Activated T-helper 2 cell treated with anti-CD3 and anti-CD28 coated beads, Interferon-gamma antibody, Interleukin-2, Interleukin-4, amounts not matched to agents 10 μg/mL and 5 μg/mL and 100 μg/mL, durations not matched to agents 14 hours and 24 hours and 36 hours (primary cell): ENCODE measurements around the gene GAPDHS. TPM values are rescaled to one million over a fixed set of nuclear protein-coding genes. Genes with fewer than 3 reads are reported as not detected.

ENCODE experiments used
- DNase-seq: peaks from one replicate; pipeline ENCODE4 v3.0.0; 2021; ENCODE audit warnings: low spot score
- H3K27ac Mint-ChIP-seq: one replicate; pipeline ENCODE4 v1.8.0; 2021; ENCODE audit warnings: mixed read lengths
- H3K27me3 Mint-ChIP-seq: one replicate; pipeline ENCODE4 v1.8.0; 2021; ENCODE audit warnings: low read depth, mixed read lengths
- H3K36me3 Mint-ChIP-seq: one replicate; pipeline ENCODE4 v1.8.0; 2021; ENCODE audit warnings: low read depth, mixed read lengths
- H3K4me1 Mint-ChIP-seq: one replicate; pipeline ENCODE4 v1.8.0; 2021; ENCODE audit warnings: low read depth, mixed read lengths
- H3K4me3 Mint-ChIP-seq: one replicate; pipeline ENCODE4 v1.8.0; 2021; ENCODE audit warnings: low read depth, mild to moderate bottlenecking, moderate library complexity, mixed read lengths
- H3K9me3 Mint-ChIP-seq: one replicate; pipeline ENCODE4 v1.8.0; 2021; ENCODE audit warnings: mixed read lengths
- intact Hi-C: fragments of 100-400 bp; cut with micrococcal nuclease; formaldehyde crosslinking; loops from one replicate; pipeline ENCODE4 v1.15.1; 2023
- total RNA-seq: library from RNA; stranded (reverse); gene quantifications from 2 replicates; pipeline ENCODE4 v1.2.3, GENCODE V29; 2022

GAPDHS gene
- total RNA-seq, 1 donor from 2014 or later, result not detected

- intact Hi-C loops, result no loop called here
- Mint-ChIP-seq H3K36me3 (no peaks in the 10 kb centered on the region), H3K9me3 (no peaks in the 10 kb centered on the region), H3K4me3 (peak overlapping the region; percentile 22), H3K27ac (no peak overlapping the region), H3K4me1 (peaks cover 5% of the 10 kb centered on the region), H3K27me3 (peaks cover 27% of the 10 kb centered on the region)
- peak; percentile 35 for DNase-seq
These were observed 651 bp downstream of the GAPDHS start for GRCh38 chr19:35533822-35534392.

GRCh38 chr19:35534803-35535480 is 1.7 kb downstream of the GAPDHS start:
- Mint-ChIP-seq H3K27ac (no peak overlapping the region), H3K36me3 (no peaks in the 10 kb centered on the region), H3K4me1 (peaks cover 5% of the 10 kb centered on the region), H3K27me3 (peaks cover 22% of the 10 kb centered on the region), H3K4me3 (no peak overlapping the region), H3K9me3 (no peaks in the 10 kb centered on the region)
- no peak for DNase-seq
- intact Hi-C loops, result no loop called here

GRCh38 chr19:35539314-35539713 is 6.1 kb downstream of the GAPDHS start:
- peaks cover 8% of the 10 kb centered on the region for H3K36me3 Mint-ChIP-seq
- no peak for DNase-seq
- H3K27me3 Mint-ChIP-seq, result peaks cover 3% of the 10 kb centered on the region
- no peak overlapping the region for H3K27ac Mint-ChIP-seq
- H3K4me1 Mint-ChIP-seq, result peaks cover 2% of the 10 kb centered on the region
- no peak overlapping the region for H3K4me3 Mint-ChIP-seq
- intact Hi-C loops, result no loop called here
- no peaks in the 10 kb centered on the region for H3K9me3 Mint-ChIP-seq

GRCh38 chr19:35539850-35540249 is 6.6 kb downstream of the GAPDHS start:
- no peak for DNase-seq
- peaks cover 11% of the 10 kb centered on the region for H3K36me3 Mint-ChIP-seq
- no peak overlapping the region for H3K27ac Mint-ChIP-seq
- no peak overlapping the region for H3K4me3 Mint-ChIP-seq
- H3K4me1 Mint-ChIP-seq, result peaks cover 8% of the 10 kb centered on the region
- H3K9me3 Mint-ChIP-seq, result no peaks in the 10 kb centered on the region
- intact Hi-C loops, result no loop called here
- H3K27me3 Mint-ChIP-seq, result peaks cover 2% of the 10 kb centered on the region

- H3K4me1 Mint-ChIP-seq, result peaks cover 9% of the 10 kb centered on the region
- intact Hi-C loops, result no loop called here
- no peaks in the 10 kb centered on the region for H3K9me3 Mint-ChIP-seq
- DNase-seq, result no peak
- no peak overlapping the region for H3K27ac Mint-ChIP-seq
- H3K27me3 Mint-ChIP-seq, result no peaks in the 10 kb centered on the region
- no peak overlapping the region for H3K4me3 Mint-ChIP-seq
- peaks cover 11% of the 10 kb centered on the region for H3K36me3 Mint-ChIP-seq
These were observed 7.2 kb downstream of the GAPDHS start for GRCh38 chr19:35540356-35540927.

GRCh38 chr19:35542209-35542608 is 9.0 kb downstream of the GAPDHS start:
- H3K27me3 Mint-ChIP-seq, result no peaks in the 10 kb centered on the region
- H3K36me3 Mint-ChIP-seq, result peaks cover 20% of the 10 kb centered on the region
- H3K9me3 Mint-ChIP-seq, result no peaks in the 10 kb centered on the region
- no peak overlapping the region for H3K27ac Mint-ChIP-seq
- no peak overlapping the region for H3K4me3 Mint-ChIP-seq
- H3K4me1 Mint-ChIP-seq, result peaks cover 15% of the 10 kb centered on the region
- no peak for DNase-seq
- intact Hi-C loops, result no loop called here

- H3K36me3 Mint-ChIP-seq, result peaks cover 27% of the 10 kb centered on the region
- H3K27me3 Mint-ChIP-seq, result no peaks in the 10 kb centered on the region
- no peaks in the 10 kb centered on the region for H3K9me3 Mint-ChIP-seq
- no peak overlapping the region for H3K4me3 Mint-ChIP-seq
- intact Hi-C loops, result no loop called here
- DNase-seq, result no peak
- H3K27ac Mint-ChIP-seq, result no peak overlapping the region
- peaks cover 15% of the 10 kb centered on the region for H3K4me1 Mint-ChIP-seq
These were observed 10.2 kb downstream of the GAPDHS start for GRCh38 chr19:35543280-35544109.

- Mint-ChIP-seq H3K4me1 (peaks cover 17% of the 10 kb centered on the region), H3K27me3 (no peaks in the 10 kb centered on the region), H3K4me3 (peak overlapping the region; percentile 94), H3K27ac (peak overlapping the region; percentile 87), H3K9me3 (no peaks in the 10 kb centered on the region), H3K36me3 (peaks cover 30% of the 10 kb centered on the region)
- no peak for DNase-seq
- intact Hi-C loops, result no loop called here
These were observed 11.0 kb downstream of the GAPDHS start for GRCh38 chr19:35544110-35544802.

GRCh38 chr19:35545001-35545854 is 12.0 kb downstream of the GAPDHS start, which contains the start of gene TMEM147:
Gene TMEM147, plus strand, starts transcription at chr19:35545626. Its CDS starts 114 bp downstream, at chr19:35545740.
- H3K27me3 Mint-ChIP-seq, result no peaks in the 10 kb centered on the region
- peak within 1 kb of the TSS; percentile 94 for H3K4me3 Mint-ChIP-seq
- H3K4me1 Mint-ChIP-seq, result peaks cover 18% of the 10 kb centered on the region
- H3K9me3 Mint-ChIP-seq, result no peaks in the 10 kb centered on the region
- peak within 1 kb of the TSS; percentile 95 for H3K27ac Mint-ChIP-seq
- H3K36me3 Mint-ChIP-seq, result peaks cover 31% of the 10 kb centered on the region
- intact Hi-C loops, result loop anchor here (1.0 to 5.0 kb wide), 3 partner anchors 33 to 167 kb away; partner anchors contain the start of genes DMKN and HAUS5
- peak; percentile 78 for DNase-seq

- H3K4me3 Mint-ChIP-seq, result peak overlapping the region; percentile 94
- DNase-seq, result peak; percentile 52
- intact Hi-C loops, result loop anchor here (1.0 to 5.0 kb wide), 4 partner anchors 34 to 166 kb away; partner anchors contain the start of genes DMKN and HAUS5
- peaks cover 18% of the 10 kb centered on the region for H3K4me1 Mint-ChIP-seq
- H3K9me3 Mint-ChIP-seq, result no peaks in the 10 kb centered on the region
- H3K27me3 Mint-ChIP-seq, result no peaks in the 10 kb centered on the region
- peak overlapping the region; percentile 95 for H3K27ac Mint-ChIP-seq
- H3K36me3 Mint-ChIP-seq, result peaks cover 27% of the 10 kb centered on the region
These were observed 12.7 kb downstream of the GAPDHS start for GRCh38 chr19:35545855-35546381.

- Mint-ChIP-seq H3K9me3 (no peaks in the 10 kb centered on the region), H3K4me3 (peak overlapping the region; percentile 94), H3K4me1 (peaks cover 18% of the 10 kb centered on the region), H3K27ac (peak overlapping the region; percentile 95), H3K36me3 (peaks cover 27% of the 10 kb centered on the region), H3K27me3 (no peaks in the 10 kb centered on the region)
- DNase-seq, result no peak
- intact Hi-C loops, result loop anchor here (1.0 to 5.0 kb wide), 3 partner anchors 34 to 166 kb away; partner anchors contain the start of gene DMKN
These were observed 13.3 kb downstream of the GAPDHS start for GRCh38 chr19:35546532-35546931.
